Umbilical cord (tissue), 2 donors: ENCODE measurements around the gene SYNPO2L. TPM values are rescaled to one million over a fixed set of nuclear protein-coding genes. Genes with fewer than 3 reads are reported as not detected.
"Not testable (repeated sequence)": the region's sequence is repeated elsewhere in the genome, so short reads cannot be mapped to it uniquely, and the experiment has no call there.

ENCODE experiments used
- DNase-seq: peaks from one replicate; pipeline ENCODE4 v3.0.0-alpha.2; 2015; ENCODE audit warnings: low spot score
- total RNA-seq: library from RNA; depleted of rRNA; stranded (reverse); fragments of >200 nt; gene quantifications from one replicate; pipeline ENCODE4 v1.2.3, GENCODE V29; 2014; ENCODE audit warnings: low replicate concordance; ENCODE audit not compliant: insufficient read depth

The SYNPO2L gene
- total RNA-seq, 1 donor from 2014 or later: 1.9 TPM

DNA sequence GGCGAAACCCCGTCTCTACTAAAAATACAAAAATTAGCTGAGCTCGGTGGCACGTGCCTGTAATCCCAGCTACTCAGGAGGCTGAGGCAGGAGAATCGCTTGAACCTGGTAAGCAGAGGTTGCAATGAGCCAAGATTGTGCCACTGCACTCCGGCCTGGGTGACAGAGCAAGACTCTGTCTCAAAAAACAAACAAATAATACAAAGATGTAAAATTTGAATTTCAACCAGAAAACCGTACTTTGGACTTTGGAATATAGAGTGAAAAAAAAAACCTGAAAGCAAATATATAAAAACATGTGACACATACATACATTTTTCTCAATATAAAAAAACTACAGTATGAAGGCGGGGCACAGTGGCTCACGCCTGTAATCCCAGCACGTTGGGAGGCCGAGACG is 34.9 kb downstream of the SYNPO2L start:
- DNase-seq: not testable (repeated sequence)

DNA sequence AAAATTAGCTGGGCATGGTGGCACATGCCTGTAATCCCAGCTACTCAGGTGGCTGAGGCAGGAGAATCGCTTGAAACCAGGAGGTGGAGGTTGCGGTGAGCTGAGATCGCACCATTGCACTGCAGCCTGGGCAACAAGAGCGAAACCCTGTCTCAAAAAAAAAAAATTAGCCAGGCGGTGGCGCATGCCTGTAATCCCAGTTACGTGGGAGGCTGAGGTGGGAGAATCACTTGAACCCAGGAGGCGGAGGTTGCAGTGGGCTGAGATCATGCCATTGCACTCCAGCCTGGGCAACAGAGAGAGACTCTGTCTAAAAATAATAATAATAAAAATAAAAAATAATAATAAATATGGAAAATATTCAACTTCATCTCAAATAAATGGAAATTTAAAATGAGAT is 38.7 kb downstream of the SYNPO2L start:
- not testable (repeated sequence) for DNase-seq

- DNase-seq: no peak
Observed at GRCh38 chr10:73614720-73615119, 41.1 kb downstream of the SYNPO2L start.

DNA sequence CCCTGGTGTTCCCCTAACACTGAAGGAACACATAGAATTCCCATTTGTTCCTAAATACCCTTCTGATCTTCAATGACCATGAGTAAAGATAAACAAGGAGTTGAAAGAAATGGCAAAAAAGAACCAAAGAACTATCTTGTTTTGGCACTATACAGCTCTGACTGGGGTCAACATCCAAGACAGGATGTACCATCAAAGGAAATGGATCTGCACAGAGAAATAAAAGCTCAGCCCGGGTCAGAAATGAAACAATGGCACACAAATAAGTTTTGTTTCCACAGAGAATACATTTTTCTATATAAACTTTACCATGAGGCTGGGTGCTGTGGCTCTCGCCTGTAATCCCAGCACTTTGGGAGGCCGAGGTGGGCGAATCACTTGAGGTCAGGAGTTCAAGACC is 46.7 kb downstream of the SYNPO2L start:
- DNase-seq: no peak

DNA sequence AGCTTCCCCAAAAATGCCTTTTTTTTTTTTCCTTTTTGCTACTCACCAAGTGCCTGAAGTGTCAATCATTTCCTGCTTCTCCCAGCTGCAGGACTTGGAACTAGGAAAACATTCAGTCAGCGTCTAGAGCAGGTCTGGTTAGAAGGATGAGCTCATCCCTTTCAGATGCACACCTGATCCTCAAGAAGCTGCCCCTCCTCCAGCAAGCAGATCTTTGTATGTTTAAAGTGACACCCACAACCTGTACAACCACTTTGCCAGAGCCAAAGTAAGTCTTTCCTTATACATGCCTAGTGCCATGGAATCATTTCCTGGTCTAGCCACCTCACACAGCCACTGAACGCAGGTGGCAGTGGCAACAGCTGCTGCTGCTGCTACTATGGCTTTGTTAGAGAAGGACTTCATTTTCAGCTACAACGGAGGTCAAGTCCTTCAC is 54.3 kb downstream of the SYNPO2L start:
- DNase-seq: peak; percentile 44

DNA sequence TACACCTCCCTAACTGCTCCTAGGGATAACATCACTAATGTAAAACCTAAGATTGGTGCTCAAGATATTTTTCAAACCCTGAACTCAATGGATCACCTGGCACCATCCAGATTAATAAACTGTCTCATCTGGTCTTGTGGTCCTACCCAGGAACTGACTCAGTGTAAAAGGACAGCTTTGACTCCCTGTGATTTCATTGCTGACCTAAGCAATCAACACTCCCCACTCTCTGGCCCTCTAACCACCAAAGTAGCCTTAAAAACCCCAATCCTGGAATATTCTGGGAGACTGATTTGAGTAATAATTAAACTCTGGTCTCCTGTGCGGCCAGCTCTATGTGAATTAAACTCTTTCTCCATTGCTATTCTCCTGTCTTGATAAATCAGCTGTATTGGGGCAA is 58.5 kb downstream of the SYNPO2L start:
- no peak for DNase-seq

Other genes with a start within 250 kb of the SYNPO2L start
- 61.9 TPM for gene ANXA7, start 242.0 kb downstream of the SYNPO2L start, total RNA-seq
- 1.4 TPM for gene MSS51, start 222.5 kb downstream of the SYNPO2L start, total RNA-seq
- 37.1 TPM for gene PPP3CB, start 160.0 kb downstream of the SYNPO2L start, total RNA-seq
- gene USP54, start 64.7 kb downstream of the SYNPO2L start, total RNA-seq: 8.4 TPM
- 1.4 TPM for gene MYOZ1, start 14.6 kb downstream of the SYNPO2L start, total RNA-seq
- 0.48 TPM for gene AGAP5, start 42.1 kb upstream of the SYNPO2L start, total RNA-seq
- gene SEC24C, start 88.3 kb upstream of the SYNPO2L start, total RNA-seq: 36.6 TPM
- 21.4 TPM for gene CHCHD1, start 126.0 kb upstream of the SYNPO2L start, total RNA-seq
- 51.0 TPM for gene ZSWIM8, start 129.6 kb upstream of the SYNPO2L start, total RNA-seq
- 3.1 TPM for gene NDST2, start 155.6 kb upstream of the SYNPO2L start, total RNA-seq
- 56.1 TPM for gene CAMK2G, start 218.5 kb upstream of the SYNPO2L start, total RNA-seq